Measurements from ENCODE around the gene INPP5K. TPM values are rescaled to one million over a fixed set of nuclear protein-coding genes. Genes with fewer than 3 reads are reported as not detected.
A peak's percentile ranks its signal among the peaks of the same experiment; 100 is the strongest.

The INPP5K gene
- total RNA-seq, 4 donors from 2014 or later = 101 to 172 (median 134) TPM

DNA sequence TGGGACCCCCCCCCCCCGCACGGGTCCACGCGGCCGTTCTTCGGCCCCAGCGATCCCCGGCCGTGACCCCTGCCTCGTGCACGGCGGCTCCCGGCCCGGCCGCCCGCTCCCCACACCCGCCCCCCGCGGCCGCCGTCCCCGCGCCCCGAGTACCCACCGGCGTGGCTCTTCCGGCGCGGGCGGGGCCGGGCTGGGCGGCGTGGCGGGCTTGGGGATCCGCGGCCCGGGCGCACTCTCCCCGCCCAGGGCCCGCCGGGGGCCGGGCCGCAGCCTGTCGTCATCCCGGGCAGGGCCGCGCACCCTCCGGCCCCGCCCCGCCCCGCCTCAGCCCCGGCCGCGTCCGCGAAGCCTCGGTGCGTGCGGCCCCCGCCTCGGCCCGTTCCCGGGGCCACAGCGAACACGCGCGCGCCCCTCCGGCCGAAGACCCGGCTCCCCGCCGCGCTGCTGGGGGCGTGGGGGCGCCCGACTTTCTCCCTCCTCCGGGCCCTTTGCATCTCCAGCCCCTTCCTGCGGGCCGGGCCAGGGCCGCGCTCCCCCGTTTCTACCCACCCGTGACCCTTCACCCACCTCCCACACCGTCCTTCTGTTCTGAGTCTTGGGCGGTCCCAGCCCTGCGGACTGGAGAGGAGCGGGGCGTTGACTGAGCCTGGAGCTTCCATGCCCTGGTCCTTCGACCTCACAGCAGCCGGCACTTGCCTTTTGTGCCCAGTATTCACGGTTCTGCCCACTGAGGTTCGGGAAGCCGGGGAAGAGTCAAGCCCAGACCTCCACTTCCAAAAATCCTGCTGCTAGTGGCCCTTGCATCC lies 24.8 kb downstream of the INPP5K start:
- intact Hi-C loops (cut with DNase I; ENCODE audit: low total_unique reads) = no loop called here
- H3K4me3 ChIP-seq (ENCODE audit: low read depth, poor library complexity, severe bottlenecking) = peak overlapping the region; percentile 46
- TF ChIP-seq POLR2A (IDR thresholded peaks at IDR 0.05) = no peak
- TF ChIP-seq, protein P1, sequence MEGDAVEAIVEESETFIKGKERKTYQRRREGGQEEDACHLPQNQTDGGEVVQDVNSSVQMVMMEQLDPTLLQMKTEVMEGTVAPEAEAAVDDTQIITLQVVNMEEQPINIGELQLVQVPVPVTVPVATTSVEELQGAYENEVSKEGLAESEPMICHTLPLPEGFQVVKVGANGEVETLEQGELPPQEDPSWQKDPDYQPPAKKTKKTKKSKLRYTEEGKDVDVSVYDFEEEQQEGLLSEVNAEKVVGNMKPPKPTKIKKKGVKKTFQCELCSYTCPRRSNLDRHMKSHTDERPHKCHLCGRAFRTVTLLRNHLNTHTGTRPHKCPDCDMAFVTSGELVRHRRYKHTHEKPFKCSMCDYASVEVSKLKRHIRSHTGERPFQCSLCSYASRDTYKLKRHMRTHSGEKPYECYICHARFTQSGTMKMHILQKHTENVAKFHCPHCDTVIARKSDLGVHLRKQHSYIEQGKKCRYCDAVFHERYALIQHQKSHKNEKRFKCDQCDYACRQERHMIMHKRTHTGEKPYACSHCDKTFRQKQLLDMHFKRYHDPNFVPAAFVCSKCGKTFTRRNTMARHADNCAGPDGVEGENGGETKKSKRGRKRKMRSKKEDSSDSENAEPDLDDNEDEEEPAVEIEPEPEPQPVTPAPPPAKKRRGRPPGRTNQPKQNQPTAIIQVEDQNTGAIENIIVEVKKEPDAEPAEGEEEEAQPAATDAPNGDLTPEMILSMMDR (IDR thresholded peaks at IDR 0.05) = no peak
- DNase-seq (ENCODE audit: low spot score in 2 of 2) = peak in 1 of 2 donors; percentile 89
- 0 to 1% methylated on average over 3 to 28 of the region's 94 CpGs for WGBS, 2 donors

DNA sequence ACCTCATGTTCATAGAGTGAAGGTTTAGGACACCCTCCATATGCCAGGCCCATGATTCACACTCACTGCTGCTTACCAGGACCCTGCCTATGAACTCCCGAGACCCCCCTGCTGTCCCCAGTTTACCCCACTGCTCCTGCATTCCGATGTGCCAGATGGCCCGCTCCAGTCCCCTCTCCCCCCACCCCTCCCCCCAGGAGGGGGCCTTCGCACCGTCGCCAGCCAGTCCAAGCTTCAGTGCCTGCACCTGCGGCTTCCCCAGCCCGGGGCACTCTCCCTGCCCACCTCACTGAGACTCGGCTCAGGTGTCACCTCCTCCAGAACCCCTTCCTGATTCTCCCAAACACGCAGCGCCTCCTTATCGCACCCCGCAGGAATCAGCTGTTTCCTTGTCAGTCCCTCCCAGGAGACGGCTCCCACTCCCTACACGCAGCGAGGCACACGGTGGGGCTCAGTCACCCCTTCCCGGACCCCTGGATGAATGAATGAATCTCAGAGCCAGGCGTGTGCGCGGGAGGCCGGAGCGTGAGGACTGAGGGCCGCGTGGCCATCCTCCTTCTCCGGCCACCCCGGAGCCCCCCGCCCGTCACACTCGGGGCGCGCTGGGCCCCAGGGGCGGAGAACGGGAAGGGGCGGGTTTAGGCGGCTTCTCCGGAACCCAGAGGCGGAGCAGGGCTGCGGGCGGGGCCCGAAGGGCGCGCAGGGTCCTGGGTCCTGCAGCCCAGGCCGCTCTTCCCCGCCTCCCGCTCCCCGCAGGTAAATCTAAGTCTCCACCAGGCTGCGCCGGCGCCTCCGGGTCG lies 25.6 kb downstream of the INPP5K start:
- intact Hi-C loops (cut with DNase I; ENCODE audit: low total_unique reads) = no loop called here
- DNase-seq (ENCODE audit: low spot score in 2 of 2) = peak in 1 of 2 donors; percentile 93
- TF ChIP-seq POLR2A (IDR thresholded peaks at IDR 0.05) = peak in 1 of 2 donors; percentile 27
- TF ChIP-seq, protein P1 (IDR thresholded peaks at IDR 0.05) = no peak
- WGBS, 2 donors = 3 to 5% methylated on average over 20 to 23 of the region's 52 CpGs
- peak overlapping the region; percentile 43 for H3K4me3 ChIP-seq (ENCODE audit: low read depth, poor library complexity, severe bottlenecking)

DNA sequence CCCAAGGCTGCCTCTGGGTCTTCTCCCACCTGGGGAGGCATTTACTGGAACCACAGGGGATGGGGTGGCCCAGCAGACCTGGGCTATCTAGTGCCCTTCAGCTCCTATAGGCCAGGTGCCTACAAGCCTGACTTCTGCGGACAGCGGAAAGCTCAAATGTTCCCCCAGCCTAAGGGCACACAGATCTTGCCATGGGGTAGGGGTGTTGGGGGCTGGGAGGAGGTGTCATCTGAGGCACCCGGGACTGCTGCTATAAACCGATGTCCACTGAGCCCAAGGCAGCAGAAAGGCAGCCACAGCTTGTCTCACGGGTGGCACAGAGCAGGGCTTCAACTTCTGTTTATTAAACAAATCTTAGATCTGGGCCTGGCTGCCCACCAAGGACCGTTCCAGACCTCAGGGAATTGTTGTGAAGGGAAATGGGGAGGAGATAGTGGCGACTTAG lies 27.6 kb downstream of the INPP5K start:
- 67 to 71% methylated on average over 7 of the region's 7 CpGs for WGBS, 2 donors
- no peak for TF ChIP-seq POLR2A (IDR thresholded peaks at IDR 0.05)
- TF ChIP-seq, protein P1 (IDR thresholded peaks at IDR 0.05) = no peak
- intact Hi-C loops (cut with DNase I; ENCODE audit: low total_unique reads) = no loop called here
- no peak overlapping the region for H3K4me3 ChIP-seq (ENCODE audit: low read depth, poor library complexity, severe bottlenecking)
- no peak for DNase-seq (ENCODE audit: low spot score in 2 of 2)

DNA sequence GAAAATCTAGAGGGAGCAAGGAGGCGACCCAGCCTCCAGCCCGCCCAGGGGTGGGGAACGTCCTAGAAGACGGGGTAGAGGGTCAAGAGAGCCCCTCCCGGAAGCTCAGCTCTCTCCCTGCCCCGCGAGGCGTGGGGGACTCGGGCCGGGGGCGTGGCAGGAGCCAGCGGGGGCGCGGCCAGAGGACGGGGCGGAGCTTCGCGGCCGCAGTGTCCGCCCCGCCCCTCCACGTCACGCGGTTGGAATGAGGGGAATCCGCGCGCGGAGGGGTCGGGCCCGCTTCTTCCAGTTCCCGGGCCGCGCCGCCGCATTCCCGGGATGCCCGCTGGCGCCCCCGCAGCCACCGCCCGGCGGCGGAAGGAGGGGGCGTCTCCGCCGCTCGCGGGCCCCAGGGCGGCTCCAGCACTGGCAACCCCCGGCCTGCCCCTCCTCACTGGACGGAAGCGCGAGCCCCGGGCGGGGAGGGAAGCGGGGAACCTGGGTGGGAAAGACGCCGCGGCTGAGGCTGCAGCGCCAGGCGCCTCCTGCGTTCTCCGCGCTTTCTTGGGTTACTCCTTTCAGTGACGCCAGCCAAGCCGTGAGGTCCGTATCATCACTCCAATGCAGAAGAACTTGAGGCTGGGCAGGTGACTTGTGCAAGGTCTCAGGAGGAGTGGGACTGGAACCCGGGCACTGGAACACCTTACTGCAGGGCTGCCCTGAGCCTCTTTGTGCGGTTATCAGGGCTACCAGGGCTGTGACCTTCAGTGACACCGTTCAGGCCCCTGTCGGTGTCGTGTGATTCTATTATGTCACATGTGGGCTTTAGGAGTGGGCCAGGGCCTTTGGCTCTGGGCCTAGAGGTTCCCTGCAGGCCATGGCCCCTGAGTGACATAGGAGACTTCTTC lies 28.2 kb downstream of the INPP5K start:
- WGBS, 2 donors = 3 to 6% methylated on average over 33 to 35 of the region's 72 CpGs
- intact Hi-C loops (cut with DNase I; ENCODE audit: low total_unique reads) = no loop called here
- DNase-seq (ENCODE audit: low spot score in 2 of 2) = peak; percentile 72 to 97

More for the DNA sequence above, 28.2 kb downstream of the INPP5K start:
- no peak for TF ChIP-seq POLR2A (IDR thresholded peaks at IDR 0.05)
- TF ChIP-seq, protein P1 (IDR thresholded peaks at IDR 0.05) = no peak
- H3K4me3 ChIP-seq (ENCODE audit: low read depth, poor library complexity, severe bottlenecking) = peak overlapping the region; percentile 31
